ENCODE data around the gene IFNLR1.

GRCh38 chr1:24204116-24204515 is 17.0 kb upstream of the IFNLR1 start:
- TF ChIP-seq CTCF (IDR thresholded peaks at IDR 0.05) (no peak), POLR2A (IDR thresholded peaks at IDR 0.05) (no peak)

All from testis (tissue), 2 donors.